ENCODE data around the gene HSD17B3.

DNA sequence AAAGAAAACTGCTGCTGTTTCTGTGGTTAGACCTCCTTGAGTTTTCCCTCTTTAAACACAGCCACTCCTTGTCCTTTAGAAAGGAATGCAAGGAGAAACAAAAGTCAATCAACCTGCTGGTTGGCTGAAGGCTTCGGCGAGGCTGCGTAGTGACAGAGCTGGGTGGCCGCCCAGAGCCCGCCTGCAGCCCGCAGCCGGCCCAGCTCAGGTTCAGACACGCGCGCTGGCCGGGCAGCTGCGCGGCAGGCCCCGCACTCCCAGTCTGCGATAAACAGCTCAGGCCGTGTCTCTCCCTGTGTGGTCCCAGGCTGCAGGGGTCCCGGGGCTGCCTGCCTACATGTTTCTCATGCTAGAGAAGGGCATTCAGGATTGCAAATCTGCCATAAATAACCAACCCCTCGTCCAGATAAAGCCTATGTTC, 115.4 kb downstream of the HSD17B3 start:
- TF ChIP-seq CTCF (conservative IDR thresholded peaks at IDR 0.05), result no peak
- no peak for TF ChIP-seq EZH2 (IDR thresholded peaks at IDR 0.05; ENCODE audit: low read depth)

Measured in PC-9 (cell line).